Measurements from ENCODE around the gene HABP4.

Gene HABP4

GRCh38 chr9:96510258-96510657, 60.3 kb downstream of the HABP4 start:
- H3K4me3 ChIP-seq (ENCODE audit: low read depth, low read length): no peak overlapping the region
- TF ChIP-seq CTCF (IDR thresholded peaks at IDR 0.05; ENCODE audit: borderline replicate concordance, insufficient read depth, low read depth, low read length): no peak

GRCh38 chr9:96512240-96512639, 62.3 kb downstream of the HABP4 start:
- TF ChIP-seq CTCF (IDR thresholded peaks at IDR 0.05; ENCODE audit: borderline replicate concordance, insufficient read depth, low read depth, low read length): no peak
- no peak overlapping the region for H3K4me3 ChIP-seq (ENCODE audit: low read depth, low read length)

GRCh38 chr9:96513622-96514021, 63.7 kb downstream of the HABP4 start:
- H3K4me3 ChIP-seq (ENCODE audit: low read depth, low read length): no peak overlapping the region
- TF ChIP-seq CTCF (IDR thresholded peaks at IDR 0.05; ENCODE audit: borderline replicate concordance, insufficient read depth, low read depth, low read length): no peak

- no peak overlapping the region for H3K4me3 ChIP-seq (ENCODE audit: low read depth, low read length)
- no peak for TF ChIP-seq CTCF (IDR thresholded peaks at IDR 0.05; ENCODE audit: borderline replicate concordance, insufficient read depth, low read depth, low read length)
Measured at GRCh38 chr9:96514108-96514799, 64.3 kb downstream of the HABP4 start.

GRCh38 chr9:96514800-96515158, 64.8 kb downstream of the HABP4 start:
- no peak for TF ChIP-seq CTCF (IDR thresholded peaks at IDR 0.05; ENCODE audit: borderline replicate concordance, insufficient read depth, low read depth, low read length)
- H3K4me3 ChIP-seq (ENCODE audit: low read depth, low read length): no peak overlapping the region

- no peak for TF ChIP-seq CTCF (IDR thresholded peaks at IDR 0.05; ENCODE audit: borderline replicate concordance, insufficient read depth, low read depth, low read length)
- no peak overlapping the region for H3K4me3 ChIP-seq (ENCODE audit: low read depth, low read length)
Measured at GRCh38 chr9:96515621-96516470, 65.9 kb downstream of the HABP4 start.

GRCh38 chr9:96519095-96519494, 69.1 kb downstream of the HABP4 start:
- no peak overlapping the region for H3K4me3 ChIP-seq (ENCODE audit: low read depth, low read length)
- no peak for TF ChIP-seq CTCF (IDR thresholded peaks at IDR 0.05; ENCODE audit: borderline replicate concordance, insufficient read depth, low read depth, low read length)

Measured in GM12875 (cell line).